Neural progenitor cell (in vitro differentiated cells): Measurements from ENCODE around the gene GLYATL1. TPM values are rescaled to one million over a fixed set of nuclear protein-coding genes. Genes with fewer than 3 reads are reported as not detected.

ENCODE experiments used
- DNase-seq: peaks from one replicate; pipeline ENCODE4 v3.0.0-alpha.2; 2016; ENCODE audit warnings: low spot score
- H2AFZ ChIP-seq: fragments of 200-600 bp; sonication (generic); replicated peaks from 2 replicates; pipeline ENCODE4 v1.6.1; 2016; ENCODE audit warnings: antibody characterized with exemption
- H3F3A ChIP-seq: fragments of 200-600 bp; sonication (generic); 2 replicates; pipeline ENCODE4 v1.6.1; 2016; ENCODE audit warnings: antibody characterized with exemption, low read depth
- H3K27ac ChIP-seq: fragments of 200-600 bp; sonication (generic); 2 replicates; pipeline ENCODE4 v1.5.1; 2016; ENCODE audit warnings: mild to moderate bottlenecking
- H3K27me3 ChIP-seq: fragments of 200-600 bp; sonication (generic); 2 replicates; pipeline ENCODE4 v1.6.1; 2016; ENCODE audit warnings: mild to moderate bottlenecking, moderate library complexity
- H3K36me3 ChIP-seq: fragments of 200-600 bp; sonication (generic); 2 replicates; pipeline ENCODE4 v1.5.1; 2016
- H3K4me1 ChIP-seq: fragments of 200-600 bp; sonication (generic); 2 replicates; pipeline ENCODE4 v1.6.1; 2016; ENCODE audit warnings: mixed run types
- H3K4me2 ChIP-seq: fragments of 200-600 bp; sonication (generic); 2 replicates; pipeline ENCODE4 v1.6.1; 2016
- H3K4me3 ChIP-seq: fragments of 200-600 bp; sonication (generic); 2 replicates; pipeline ENCODE4 v1.5.1; 2016
- H3K79me2 ChIP-seq: fragments of 200-600 bp; sonication (generic); 2 replicates; pipeline ENCODE4 v1.6.1; 2016; ENCODE audit warnings: low read depth
- H3K9ac ChIP-seq: fragments of 200-600 bp; sonication (generic); 2 replicates; pipeline ENCODE4 v1.6.1; 2016
- H3K9me3 ChIP-seq: fragments of 200-600 bp; sonication (generic); 2 replicates; pipeline ENCODE4 v1.5.1; 2016; ENCODE audit warnings: low read depth
- H4K20me1 ChIP-seq: fragments of 200-600 bp; sonication (generic); 2 replicates; pipeline ENCODE4 v1.6.1; 2016; ENCODE audit warnings: low read depth
- H3K27ac Mint-ChIP-seq: 3 replicates; pipeline ENCODE4 v1.8.0; 2021; ENCODE audit warnings: mixed read lengths
- H3K27me3 Mint-ChIP-seq: 2 replicates; pipeline ENCODE4 v1.8.0; 2022; ENCODE audit warnings: low read depth, mild to moderate bottlenecking, inconsistent platforms, moderate library complexity, mixed read lengths; ENCODE audit not compliant: insufficient read depth
- H3K36me3 Mint-ChIP-seq: 3 replicates; pipeline ENCODE4 v1.8.0; 2021; ENCODE audit warnings: mixed read lengths
- H3K4me1 Mint-ChIP-seq: 3 replicates; pipeline ENCODE4 v1.8.0; 2021; ENCODE audit warnings: mixed read lengths
- H3K4me3 Mint-ChIP-seq: 3 replicates; pipeline ENCODE4 v1.8.0; 2021; ENCODE audit warnings: mild to moderate bottlenecking, moderate library complexity, mixed read lengths
- H3K9me3 Mint-ChIP-seq: 3 replicates; pipeline ENCODE4 v1.8.0; 2020; ENCODE audit warnings: mixed read lengths
- CTCF ChIP-seq: fragments of 200-600 bp; sonication (generic); IDR thresholded peaks from 2 replicates; pipeline ENCODE4 v1.5.1; 2017; ENCODE audit warnings: antibody characterized with exemption, mild to moderate bottlenecking
- EZH2 ChIP-seq: fragments of 200-600 bp; sonication (generic); IDR thresholded peaks from 2 replicates; pipeline ENCODE4 v1.6.1; 2017; ENCODE audit warnings: antibody characterized with exemption, mild to moderate bottlenecking, moderate library complexity
- EZH2phosphoT487 ChIP-seq: fragments of 200-600 bp; sonication (generic); IDR thresholded peaks from 2 replicates; pipeline ENCODE4 v1.6.1; 2017; ENCODE audit warnings: antibody characterized with exemption
- total RNA-seq: library from RNA; depleted of rRNA; stranded (reverse); fragments of >200 nt; gene quantifications from 2 replicates; pipeline ENCODE4 v1.2.3, GENCODE V29; 2015; ENCODE audit warnings: low replicate concordance

Gene GLYATL1
- total RNA-seq, 1 donor from 2014 or later = 9.1 TPM

- Mint-ChIP-seq H3K27ac (no peak overlapping the region), H3K4me1 (no peaks in the 10 kb centered on the region), H3K4me3 (no peak overlapping the region), H3K27me3 (no peaks in the 10 kb centered on the region), H3K9me3 (no peaks in the 10 kb centered on the region), H3K36me3 (no peaks in the 10 kb centered on the region)
- H4K20me1 ChIP-seq = no peaks in the 10 kb centered on the region
- H3K9ac ChIP-seq = no peak overlapping the region
- no peaks in the 10 kb centered on the region for H3K79me2 ChIP-seq
- H3K9me3 ChIP-seq = no peaks in the 10 kb centered on the region
- DNase-seq = no peak
- no peak for TF ChIP-seq EZH2
- TF ChIP-seq EZH2phosphoT487 = no peak
- TF ChIP-seq CTCF = no peak
- H3F3A ChIP-seq = no peaks in the 10 kb centered on the region
- no peak overlapping the region for H2AFZ ChIP-seq
- no peak overlapping the region for H3K4me2 ChIP-seq
- H3K36me3 ChIP-seq = no peaks in the 10 kb centered on the region
- no peaks in the 10 kb centered on the region for H3K27me3 ChIP-seq
- no peak overlapping the region for H3K4me3 ChIP-seq
- no peak overlapping the region for H3K27ac ChIP-seq
- no peaks in the 10 kb centered on the region for H3K4me1 ChIP-seq
Measured at GRCh38 chr11:58941838-58942237, 2.5 kb downstream of the GLYATL1 start.

GRCh38 chr11:58945663-58946062, 6.4 kb downstream of the GLYATL1 start:
- H3K27ac Mint-ChIP-seq = no peak overlapping the region
- Histone ChIP-seq H3K9me3 (no peaks in the 10 kb centered on the region), H3K4me2 (no peak overlapping the region), H3K4me1 (no peaks in the 10 kb centered on the region), H3K27me3 (no peaks in the 10 kb centered on the region), H4K20me1 (no peaks in the 10 kb centered on the region), H3F3A (no peaks in the 10 kb centered on the region), H3K4me3 (no peak overlapping the region), H3K79me2 (no peaks in the 10 kb centered on the region), H2AFZ (no peak overlapping the region), H3K9ac (no peak overlapping the region), H3K36me3 (no peaks in the 10 kb centered on the region), H3K27ac (no peak overlapping the region)
- no peak overlapping the region for H3K4me3 Mint-ChIP-seq
- no peaks in the 10 kb centered on the region for H3K36me3 Mint-ChIP-seq
- H3K27me3 Mint-ChIP-seq = no peaks in the 10 kb centered on the region
- no peak for DNase-seq
- no peak for TF ChIP-seq EZH2phosphoT487
- H3K4me1 Mint-ChIP-seq = no peaks in the 10 kb centered on the region
- no peaks in the 10 kb centered on the region for H3K9me3 Mint-ChIP-seq

GRCh38 chr11:58949184-58949583, 9.9 kb downstream of the GLYATL1 start:
- H3K9ac ChIP-seq = no peak overlapping the region
- no peaks in the 10 kb centered on the region for H3K79me2 ChIP-seq
- no peak overlapping the region for H3K27ac ChIP-seq
- H4K20me1 ChIP-seq = no peaks in the 10 kb centered on the region
- no peaks in the 10 kb centered on the region for H3K4me1 Mint-ChIP-seq
- no peaks in the 10 kb centered on the region for H3K27me3 Mint-ChIP-seq
- H3K4me2 ChIP-seq = no peak overlapping the region
- no peaks in the 10 kb centered on the region for H3K4me1 ChIP-seq
- no peak overlapping the region for H3K4me3 ChIP-seq
- no peak for DNase-seq
- no peaks in the 10 kb centered on the region for H3K9me3 Mint-ChIP-seq
- H3K27me3 ChIP-seq = no peaks in the 10 kb centered on the region
- H3K9me3 ChIP-seq = no peaks in the 10 kb centered on the region
- H3K27ac Mint-ChIP-seq = no peak overlapping the region
- H2AFZ ChIP-seq = no peak overlapping the region
- no peak overlapping the region for H3K4me3 Mint-ChIP-seq
- no peaks in the 10 kb centered on the region for H3K36me3 Mint-ChIP-seq
- H3K36me3 ChIP-seq = no peaks in the 10 kb centered on the region
- H3F3A ChIP-seq = no peaks in the 10 kb centered on the region
- TF ChIP-seq EZH2phosphoT487 (no peak), EZH2 (no peak), CTCF (no peak)

GRCh38 chr11:58957922-58958321, 18.6 kb downstream of the GLYATL1 start:
- no peaks in the 10 kb centered on the region for H3K4me1 ChIP-seq
- no peaks in the 10 kb centered on the region for H3K36me3 ChIP-seq
- no peak overlapping the region for H3K27ac Mint-ChIP-seq
- no peaks in the 10 kb centered on the region for H3K36me3 Mint-ChIP-seq
- H2AFZ ChIP-seq = no peak overlapping the region
- H3K27me3 Mint-ChIP-seq = peaks cover 2% of the 10 kb centered on the region
- no peaks in the 10 kb centered on the region for H3K9me3 Mint-ChIP-seq
- H3K27ac ChIP-seq = no peak overlapping the region
- peaks cover 3% of the 10 kb centered on the region for H3K27me3 ChIP-seq
- H3K4me3 ChIP-seq = no peak overlapping the region
- peaks cover under 1% of the 10 kb centered on the region for H3F3A ChIP-seq
- no peak for DNase-seq
- H3K79me2 ChIP-seq = no peaks in the 10 kb centered on the region
- no peak overlapping the region for H3K9ac ChIP-seq
- H4K20me1 ChIP-seq = no peaks in the 10 kb centered on the region
- H3K4me3 Mint-ChIP-seq = no peak overlapping the region
- H3K4me2 ChIP-seq = no peak overlapping the region
- no peaks in the 10 kb centered on the region for H3K4me1 Mint-ChIP-seq
- TF ChIP-seq EZH2 (no peak), CTCF (no peak), EZH2phosphoT487 (no peak)
- H3K9me3 ChIP-seq = no peaks in the 10 kb centered on the region
